GM12874 (cell line): ENCODE measurements around the gene REV3L.

Experiments used
- CTCF ChIP-seq: IDR thresholded peaks from 2 replicates; pipeline ENCODE4 v1.5.1; 2011; ENCODE audit warnings: low read depth, mild to moderate bottlenecking, control low read depth, low read length, moderate library complexity; ENCODE audit not compliant: insufficient read depth

The REV3L gene

GRCh38 chr6:111487661-111488060 is 4.6 kb upstream of the REV3L start:
- TF ChIP-seq CTCF = no peak

GRCh38 chr6:111486921-111487320 is 3.9 kb upstream of the REV3L start:
- no peak for TF ChIP-seq CTCF

DNA sequence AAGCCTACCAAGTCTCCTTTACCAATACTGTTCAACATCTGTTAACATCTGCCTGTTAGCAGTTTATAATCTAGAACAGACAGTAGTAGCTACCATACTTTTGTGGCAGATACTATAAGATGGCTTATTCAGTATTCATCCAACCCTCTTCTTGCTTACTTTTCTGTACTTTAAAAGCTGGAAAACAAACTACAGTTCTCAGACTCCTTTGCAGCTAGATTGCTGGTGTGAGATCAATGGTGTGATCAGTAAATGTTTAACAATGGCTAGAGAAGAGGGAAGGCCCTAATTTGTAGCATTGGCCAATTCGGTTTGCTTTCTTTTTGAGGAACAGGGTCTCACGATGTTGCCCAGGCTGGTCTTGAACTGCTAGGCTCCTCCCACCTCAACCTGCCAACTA is 3.5 kb upstream of the REV3L start:
- no peak for TF ChIP-seq CTCF

DNA sequence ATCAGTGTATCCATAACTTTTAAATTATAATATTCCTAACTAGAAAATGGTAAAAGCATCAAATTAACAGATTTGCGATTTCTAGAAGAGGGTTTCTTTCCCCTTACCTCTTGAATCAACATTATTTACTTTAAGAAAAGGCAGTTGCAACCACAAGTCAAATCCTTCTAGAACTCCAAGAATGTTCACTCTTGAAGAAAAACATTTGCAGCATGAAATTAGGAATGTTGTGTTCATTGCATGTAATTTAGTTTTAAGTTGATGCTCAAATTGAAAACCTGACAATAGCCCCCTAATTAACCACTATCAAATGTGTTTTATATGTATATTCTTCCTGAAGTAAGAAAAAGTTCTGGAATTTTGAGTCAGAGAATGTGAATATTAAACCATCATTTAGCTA is 2.3 kb upstream of the REV3L start:
- TF ChIP-seq CTCF = no peak

DNA sequence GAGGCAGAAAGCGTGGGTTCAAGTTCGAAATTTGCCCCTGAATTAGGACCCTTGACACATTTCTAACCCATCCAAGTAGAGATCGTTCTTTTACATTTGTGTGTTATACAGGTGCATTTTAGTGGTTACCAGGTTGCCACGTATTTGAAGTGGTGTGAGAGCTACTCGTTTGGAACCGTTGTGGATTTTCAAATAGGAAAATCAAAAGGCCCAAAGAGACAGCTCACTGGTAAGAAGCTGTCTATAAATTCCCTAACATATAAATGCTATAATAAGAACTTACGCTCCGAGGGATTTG is 1.6 kb upstream of the REV3L start:
- no peak for TF ChIP-seq CTCF

DNA sequence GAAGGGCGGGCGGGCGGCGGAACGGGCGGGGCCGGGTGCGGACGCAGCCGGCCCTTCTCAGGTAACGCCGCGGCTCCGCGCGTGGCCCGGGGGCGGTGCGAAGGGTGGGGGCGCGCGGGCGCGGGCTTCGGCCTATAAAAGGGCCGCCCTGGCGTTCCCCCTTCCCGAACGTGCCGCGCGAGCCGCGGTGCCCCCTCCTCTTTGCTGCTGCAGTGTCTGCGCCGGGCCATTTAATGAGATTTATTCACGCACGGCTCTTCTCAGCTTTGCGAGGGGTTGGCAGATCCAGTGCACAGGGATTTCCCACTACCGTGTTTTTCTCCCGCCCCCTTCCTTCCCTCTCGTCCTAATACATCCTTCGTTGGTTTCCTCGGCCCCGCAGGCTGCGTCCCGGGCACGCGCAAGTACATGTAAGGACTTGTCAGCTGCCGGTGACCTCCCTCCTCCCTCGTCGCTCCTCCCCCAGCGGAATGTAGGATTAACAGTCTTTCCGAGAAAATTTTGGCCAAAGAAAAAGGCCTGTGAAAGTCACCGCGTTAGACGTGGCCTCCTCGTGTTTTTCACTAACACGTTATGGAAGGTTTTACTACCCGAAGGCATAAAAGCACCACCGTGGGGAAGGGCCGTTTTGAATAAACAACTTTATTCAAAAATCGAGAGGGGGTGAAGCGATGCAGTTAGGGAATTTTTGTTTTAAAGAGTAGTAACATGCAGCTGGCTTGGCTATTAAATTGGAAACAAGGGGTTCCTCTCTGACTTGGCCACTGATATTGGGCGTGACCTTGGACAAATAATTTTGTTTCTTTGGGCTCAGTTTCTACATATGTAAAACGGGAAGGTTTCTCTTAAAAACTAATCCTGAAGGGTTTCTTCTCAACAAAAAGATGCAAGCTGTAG is 966 bp upstream of the REV3L start:
- TF ChIP-seq CTCF = no peak

DNA sequence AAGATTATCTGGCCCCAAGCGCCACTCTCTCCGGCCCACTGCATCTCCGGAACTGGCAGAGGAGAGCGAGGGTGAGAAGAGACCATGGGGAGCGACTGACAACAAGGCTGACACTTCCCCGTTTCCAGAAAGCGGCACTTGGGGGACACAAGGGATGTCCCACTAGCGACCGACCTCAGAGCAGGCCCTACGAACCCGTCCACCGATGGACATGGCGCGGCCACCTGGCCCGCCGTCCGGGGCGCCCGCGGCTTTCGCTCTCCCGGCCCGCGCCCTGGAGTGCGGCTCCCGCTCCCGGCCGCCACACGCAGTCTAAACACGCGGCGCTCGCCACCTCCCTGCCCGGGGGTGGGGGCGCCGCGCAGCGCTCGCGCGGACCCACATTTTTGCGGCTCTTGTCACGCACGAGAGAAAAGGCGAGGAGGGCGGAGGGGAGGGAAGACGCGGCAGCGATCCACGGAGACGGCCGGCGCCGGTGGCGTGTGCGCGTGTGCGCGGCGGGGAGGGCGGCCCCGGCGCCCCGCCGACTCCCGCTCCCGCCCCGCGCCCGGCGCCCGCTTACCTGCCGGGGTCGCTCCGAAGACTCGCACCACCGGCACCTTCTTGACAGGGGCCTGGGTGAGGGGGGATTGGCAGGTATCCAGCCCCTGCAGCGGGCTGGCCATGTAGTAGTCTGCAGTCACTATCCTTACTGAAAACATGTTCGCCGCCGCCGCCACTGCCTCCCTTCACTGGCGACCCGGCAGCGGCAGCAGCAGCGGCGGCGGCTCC is 645 bp downstream of the REV3L start:
- no peak for TF ChIP-seq CTCF
